HFFc6 (cell line): ENCODE measurements around the gene SLC25A34. TPM values are rescaled to one million over a fixed set of nuclear protein-coding genes. Genes with fewer than 3 reads are reported as not detected.
A peak's percentile ranks its signal among the peaks of the same experiment; 100 is the strongest.

Experiments
- DNase-seq: peaks from one replicate; pipeline ENCODE4 v3.0.0-alpha.2; 2018
- H3K27ac Mint-ChIP-seq: 2 replicates; pipeline ENCODE4 v1.8.0; 2020; ENCODE audit warnings: mild to moderate bottlenecking, mixed read lengths
- H3K27me3 Mint-ChIP-seq: 2 replicates; pipeline ENCODE4 v1.8.0; 2021; ENCODE audit warnings: mild to moderate bottlenecking, moderate library complexity, mixed read lengths; ENCODE audit not compliant: insufficient read depth
- H3K36me3 Mint-ChIP-seq: 2 replicates; pipeline ENCODE4 v1.8.0; 2021; ENCODE audit warnings: low read depth, mixed read lengths
- H3K4me1 Mint-ChIP-seq: 2 replicates; pipeline ENCODE4 v1.8.0; 2020; ENCODE audit warnings: low read depth, mixed read lengths
- H3K4me3 Mint-ChIP-seq: 2 replicates; pipeline ENCODE4 v1.8.0; 2020; ENCODE audit warnings: mild to moderate bottlenecking, moderate library complexity, mixed read lengths
- H3K9me3 Mint-ChIP-seq: 2 replicates; pipeline ENCODE4 v1.8.0; 2020; ENCODE audit warnings: mild to moderate bottlenecking, mixed read lengths
- total RNA-seq, 6 experiments: library from RNA; stranded (reverse); fragmentation: NEBNext Ultra II Directional; extraction: Animal tissue kit (Norgen Biotek cat#: 25700); gene quantifications; 2 replicates in 1 of 6; 3 replicates in 5 of 6; pipeline ENCODE4 v1.2.3, GENCODE V29; 2021
- TF ChIP-seq, protein P1 (sequence below): fragments of 200-600 bp; sonication (generic); IDR thresholded peaks from 2 replicates; pipeline ENCODE4 v1.5.0; 2021; ENCODE audit warnings: antibody characterized with exemption, mild to moderate bottlenecking

The SLC25A34 gene
- total RNA-seq, 6 experiments from 2014 or later = 0.26 to 0.68 (median 0.43) TPM

DNA sequence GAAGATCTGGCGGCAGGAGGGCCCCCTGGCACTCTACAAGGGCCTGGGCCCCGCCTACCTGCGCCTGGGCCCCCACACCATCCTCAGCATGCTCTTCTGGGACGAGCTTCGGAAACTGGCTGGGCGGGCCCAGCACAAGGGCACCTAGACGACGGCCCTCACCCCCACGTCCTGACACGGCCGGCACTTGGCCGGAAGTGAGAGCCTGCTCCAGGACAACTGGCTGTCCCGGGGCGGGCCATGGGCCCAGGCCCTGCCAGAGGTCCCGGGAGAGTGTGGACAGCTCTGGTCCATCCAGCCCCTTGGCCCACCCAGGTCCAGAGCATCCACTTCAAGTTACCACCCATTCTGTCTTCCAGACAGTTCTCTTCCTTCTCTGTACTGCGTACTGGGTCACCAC, 3.2 kb downstream of the SLC25A34 start:
- no peak for DNase-seq
- H3K27ac Mint-ChIP-seq = no peak overlapping the region; the same call in 1 of the 2 replicates
- no peaks in the 10 kb centered on the region for H3K36me3 Mint-ChIP-seq
- peaks cover 7% of the 10 kb centered on the region for H3K4me1 Mint-ChIP-seq
- TF ChIP-seq, protein P1, sequence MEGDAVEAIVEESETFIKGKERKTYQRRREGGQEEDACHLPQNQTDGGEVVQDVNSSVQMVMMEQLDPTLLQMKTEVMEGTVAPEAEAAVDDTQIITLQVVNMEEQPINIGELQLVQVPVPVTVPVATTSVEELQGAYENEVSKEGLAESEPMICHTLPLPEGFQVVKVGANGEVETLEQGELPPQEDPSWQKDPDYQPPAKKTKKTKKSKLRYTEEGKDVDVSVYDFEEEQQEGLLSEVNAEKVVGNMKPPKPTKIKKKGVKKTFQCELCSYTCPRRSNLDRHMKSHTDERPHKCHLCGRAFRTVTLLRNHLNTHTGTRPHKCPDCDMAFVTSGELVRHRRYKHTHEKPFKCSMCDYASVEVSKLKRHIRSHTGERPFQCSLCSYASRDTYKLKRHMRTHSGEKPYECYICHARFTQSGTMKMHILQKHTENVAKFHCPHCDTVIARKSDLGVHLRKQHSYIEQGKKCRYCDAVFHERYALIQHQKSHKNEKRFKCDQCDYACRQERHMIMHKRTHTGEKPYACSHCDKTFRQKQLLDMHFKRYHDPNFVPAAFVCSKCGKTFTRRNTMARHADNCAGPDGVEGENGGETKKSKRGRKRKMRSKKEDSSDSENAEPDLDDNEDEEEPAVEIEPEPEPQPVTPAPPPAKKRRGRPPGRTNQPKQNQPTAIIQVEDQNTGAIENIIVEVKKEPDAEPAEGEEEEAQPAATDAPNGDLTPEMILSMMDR = no peak
- H3K27me3 Mint-ChIP-seq = peaks cover 1% of the 10 kb centered on the region
- no peak overlapping the region for H3K4me3 Mint-ChIP-seq
- H3K9me3 Mint-ChIP-seq = no peaks in the 10 kb centered on the region

DNA sequence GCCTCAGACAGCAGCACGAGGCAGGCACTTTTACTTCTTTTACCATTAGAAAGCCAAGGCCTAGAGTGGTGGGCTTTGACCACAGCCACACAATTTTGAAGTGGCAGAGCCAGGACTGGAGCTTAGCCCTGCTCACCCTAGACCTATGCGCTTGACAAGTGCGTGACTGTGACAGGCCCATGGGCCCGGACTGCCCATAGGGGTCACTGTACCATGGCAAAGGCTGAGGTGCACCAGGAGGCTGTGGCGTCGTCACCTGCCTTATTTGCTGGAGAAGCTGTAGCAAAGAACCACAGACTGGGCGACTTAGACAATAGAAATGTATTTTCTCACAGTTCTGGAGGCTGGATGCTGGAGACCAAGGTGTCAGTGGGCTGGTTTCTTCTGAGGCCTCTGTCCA, 3.7 kb downstream of the SLC25A34 start:
- Mint-ChIP-seq H3K27ac (no peak overlapping the region; the same call in 1 of the 2 replicates), H3K27me3 (peaks cover 1% of the 10 kb centered on the region), H3K36me3 (no peaks in the 10 kb centered on the region), H3K4me3 (no peak overlapping the region), H3K4me1 (peaks cover 7% of the 10 kb centered on the region), H3K9me3 (no peaks in the 10 kb centered on the region)
- TF ChIP-seq, protein P1 = peak; percentile 56; the same call in 1 of the 2 replicates
- DNase-seq = no peak

DNA sequence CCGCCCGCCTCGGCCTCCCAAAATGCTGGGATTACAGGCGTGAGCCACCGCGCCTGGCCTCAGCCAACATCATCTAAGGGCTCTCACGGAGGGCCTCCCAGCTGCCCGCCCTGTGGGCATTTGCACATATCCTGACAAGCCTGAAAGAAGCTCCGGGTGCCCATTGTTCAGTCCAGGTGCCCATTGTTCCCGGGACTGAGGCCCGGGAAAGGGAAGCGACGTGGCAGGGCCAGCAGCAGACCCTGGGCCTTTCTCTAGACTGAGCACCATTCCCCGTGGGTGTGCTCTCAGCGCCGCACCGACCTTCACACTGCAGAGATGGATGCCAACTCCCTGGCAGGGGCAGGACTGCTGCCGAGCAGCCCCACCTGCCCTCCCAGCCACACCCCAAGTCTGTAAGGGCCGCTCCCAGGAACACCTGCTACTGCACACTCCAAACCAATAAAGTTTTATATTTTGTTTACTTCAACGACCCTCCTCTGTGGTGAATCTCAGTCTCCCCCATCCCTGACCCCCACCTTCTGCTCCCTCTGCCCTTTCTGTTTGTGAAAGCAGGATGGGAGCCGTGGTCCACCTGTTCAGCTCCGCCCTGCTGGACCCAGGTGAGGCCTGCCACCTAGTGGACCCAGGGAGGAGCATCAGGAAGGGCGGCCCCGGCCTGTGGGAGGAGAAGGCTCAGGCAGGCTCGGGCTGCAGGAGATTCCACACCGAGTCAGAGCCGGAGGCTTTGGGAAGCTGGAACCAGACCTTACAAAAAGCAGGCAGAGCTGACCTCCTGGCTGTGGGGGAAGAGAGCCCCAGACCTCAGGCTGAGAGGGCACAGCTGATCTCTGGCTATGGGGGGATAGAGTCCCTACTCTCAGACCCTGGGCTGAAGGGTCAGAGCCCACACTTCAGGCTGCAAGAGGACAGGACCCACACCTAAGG, 5.1 kb downstream of the SLC25A34 start:
- Mint-ChIP-seq H3K27ac (no peak overlapping the region), H3K4me1 (peaks cover 7% of the 10 kb centered on the region), H3K27me3 (peaks cover 1% of the 10 kb centered on the region), H3K36me3 (no peaks in the 10 kb centered on the region), H3K9me3 (no peaks in the 10 kb centered on the region), H3K4me3 (no peak overlapping the region; the same call in 1 of the 2 replicates)
- peak; percentile 62 for DNase-seq
- TF ChIP-seq, protein P1 = peak; percentile 88

DNA sequence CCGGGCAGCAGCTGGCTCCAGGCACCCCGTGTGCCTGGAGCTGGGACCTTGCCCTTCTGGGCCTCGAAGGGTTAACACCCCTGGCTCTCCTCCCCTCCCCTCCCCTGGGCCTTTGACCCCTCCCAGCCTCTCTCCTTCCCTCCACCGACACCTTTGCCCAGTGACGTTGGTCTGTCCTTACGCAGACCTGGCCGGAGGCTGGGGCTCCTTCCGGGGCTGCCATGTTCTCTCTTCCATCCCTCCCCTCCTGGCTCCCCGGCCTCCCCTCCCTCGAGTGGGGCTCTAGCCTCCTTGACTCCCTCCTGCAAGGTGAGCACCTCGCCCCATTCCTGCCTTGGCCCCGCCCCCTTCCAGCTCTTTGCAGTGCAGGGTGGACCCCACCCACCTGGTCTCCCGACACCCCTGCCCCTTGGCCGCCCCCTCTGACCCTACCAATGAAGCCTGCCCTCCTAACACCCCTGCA, 6.3 kb downstream of the SLC25A34 start, which contains the start of gene TMEM82:
TMEM82 (plus strand) TSS at position 161 of the 463 bp plus-strand sequence; CDS start at position 222, 61 bp downstream.
- TF ChIP-seq, protein P1 = no peak
- Mint-ChIP-seq H3K4me3 (no peak within 1 kb of the TSS; the same call in 1 of the 2 replicates), H3K9me3 (no peaks in the 10 kb centered on the region), H3K4me1 (peaks cover 7% of the 10 kb centered on the region), H3K36me3 (no peaks in the 10 kb centered on the region), H3K27ac (no peak within 1 kb of the TSS), H3K27me3 (peaks cover 1% of the 10 kb centered on the region; the same call in 1 of the 2 replicates)
- no peak for DNase-seq

DNA sequence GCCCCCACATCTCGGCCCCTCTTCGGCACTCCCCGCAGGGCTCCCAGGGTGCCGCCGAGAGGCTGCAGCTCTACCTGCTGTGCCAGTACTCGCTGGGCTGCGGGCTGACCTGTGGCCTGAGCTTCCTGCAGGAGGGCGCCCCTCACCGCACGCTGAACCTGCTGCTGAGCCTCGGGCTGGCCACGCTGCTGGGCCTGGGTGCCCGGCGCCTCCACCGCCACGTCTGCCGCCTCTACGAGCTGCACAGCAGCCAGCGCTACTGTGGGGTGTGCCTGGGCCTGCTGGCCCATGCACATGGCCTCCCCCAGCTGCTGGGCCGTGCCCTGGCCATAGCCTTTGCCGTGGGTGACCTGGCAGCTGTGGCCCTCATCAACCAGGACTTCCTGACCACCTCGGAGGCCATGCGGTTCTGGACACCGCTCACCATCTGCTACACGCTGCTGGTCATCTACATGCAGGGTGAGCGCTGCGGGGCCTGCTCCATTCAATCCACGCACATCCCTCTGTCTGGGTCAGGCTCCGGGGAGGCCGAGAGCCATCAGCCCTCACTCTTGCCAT, 8.1 kb downstream of the SLC25A34 start:
- Mint-ChIP-seq H3K4me1 (peaks cover 13% of the 10 kb centered on the region), H3K4me3 (no peak overlapping the region)

More for the DNA sequence above, 8.1 kb downstream of the SLC25A34 start:
- no peaks in the 10 kb centered on the region for H3K27me3 Mint-ChIP-seq
- H3K9me3 Mint-ChIP-seq = no peaks in the 10 kb centered on the region
- H3K27ac Mint-ChIP-seq = no peak overlapping the region
- no peaks in the 10 kb centered on the region for H3K36me3 Mint-ChIP-seq
- no peak for DNase-seq
- TF ChIP-seq, protein P1 = no peak
